HG03060 (cell line): ENCODE data around the gene SMAD6.

Experiments
- ATAC-seq: cut with Tn5 transposase; IDR thresholded peaks from one replicate; pipeline ENCODE4 v1.9.1; 2021; ENCODE audit warnings: low read depth, moderate number of reproducible peaks; ENCODE audit not compliant: unreplicated experiment

Gene SMAD6

GRCh38 chr15:66784174-66784573, 82.1 kb downstream of the SMAD6 start:
- no peak for ATAC-seq

- ATAC-seq, result no peak
These were observed 83.6 kb downstream of the SMAD6 start for GRCh38 chr15:66785637-66786036.

DNA sequence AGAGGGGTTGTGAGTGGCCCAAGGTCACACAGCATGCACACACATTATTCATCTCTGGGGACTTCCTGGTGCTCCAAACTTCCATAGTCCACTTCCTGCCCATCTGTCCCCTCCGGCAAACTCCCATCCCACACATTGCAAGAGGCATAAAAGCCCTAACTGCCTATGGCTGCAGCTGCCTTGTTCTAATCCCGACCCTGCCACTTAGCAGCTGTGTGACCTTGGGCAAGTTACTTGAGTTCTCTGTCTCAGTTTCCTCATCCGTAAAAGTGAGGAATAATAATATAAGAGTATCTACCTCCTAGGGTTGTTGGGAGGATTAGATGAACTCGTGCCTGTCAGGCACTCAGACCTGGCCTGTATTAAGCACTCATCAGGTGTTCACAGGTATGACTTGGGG, 84.2 kb downstream of the SMAD6 start:
- no peak for ATAC-seq

DNA sequence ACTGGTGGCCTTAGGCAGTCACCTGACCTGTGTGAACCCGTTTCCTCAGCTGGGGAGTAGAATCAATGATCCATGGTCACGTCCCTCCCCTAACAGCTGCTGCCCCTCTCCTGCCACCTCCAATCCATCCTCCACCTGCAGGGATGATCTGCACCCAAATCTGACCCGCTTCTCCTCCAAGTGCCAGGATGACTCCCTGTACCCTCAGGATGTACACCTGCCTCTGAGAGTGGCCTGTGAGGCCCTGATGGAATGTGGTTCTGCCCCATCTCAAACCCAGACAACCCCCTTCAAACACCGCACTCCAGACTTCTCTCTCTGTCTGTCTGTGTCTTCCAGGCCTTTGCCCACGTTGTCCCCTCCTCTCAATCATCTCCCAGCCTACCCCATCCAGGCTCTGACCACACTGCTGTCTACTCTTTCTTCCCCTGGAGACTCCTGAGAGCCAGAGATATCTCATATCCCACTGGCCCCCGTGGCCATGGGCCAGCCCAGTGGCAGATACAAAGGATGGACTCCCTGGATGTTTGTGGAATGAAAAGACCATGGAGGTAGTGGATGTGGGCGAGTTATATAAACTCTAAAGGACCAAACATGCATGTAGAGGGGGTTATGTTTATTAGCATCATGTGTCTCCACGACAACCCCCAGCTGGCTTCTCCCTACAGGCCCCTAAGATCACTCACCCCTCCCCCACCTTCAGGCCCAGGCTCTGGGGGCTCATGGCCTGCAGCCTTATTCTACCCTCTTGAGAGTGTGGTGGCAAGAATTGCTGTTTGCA, 84.9 kb downstream of the SMAD6 start:
- no peak for ATAC-seq

GRCh38 chr15:66787489-66787871, 85.4 kb downstream of the SMAD6 start:
- ATAC-seq, result no peak

DNA sequence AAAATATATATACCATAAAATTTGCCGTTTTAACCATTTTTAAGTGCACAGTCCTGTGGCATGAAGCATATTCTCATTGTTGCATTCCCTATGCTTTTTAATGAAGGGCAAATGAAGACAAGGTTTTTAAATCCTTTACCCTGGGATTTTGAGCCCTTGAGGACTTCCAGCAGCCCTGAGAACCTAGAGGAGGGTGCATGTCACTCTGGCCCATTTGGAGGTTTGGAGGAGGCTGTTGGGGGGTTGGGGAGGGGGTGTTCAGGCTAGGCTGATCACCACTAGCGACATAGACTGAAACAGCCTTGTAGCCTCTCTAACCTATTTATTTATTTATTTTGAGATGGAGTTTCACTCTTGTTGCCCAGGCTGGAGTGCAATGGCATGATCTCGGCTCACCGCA, 86.0 kb downstream of the SMAD6 start:
- ATAC-seq, result no peak

GRCh38 chr15:66789029-66790025, 87.3 kb downstream of the SMAD6 start:
- no peak for ATAC-seq

DNA sequence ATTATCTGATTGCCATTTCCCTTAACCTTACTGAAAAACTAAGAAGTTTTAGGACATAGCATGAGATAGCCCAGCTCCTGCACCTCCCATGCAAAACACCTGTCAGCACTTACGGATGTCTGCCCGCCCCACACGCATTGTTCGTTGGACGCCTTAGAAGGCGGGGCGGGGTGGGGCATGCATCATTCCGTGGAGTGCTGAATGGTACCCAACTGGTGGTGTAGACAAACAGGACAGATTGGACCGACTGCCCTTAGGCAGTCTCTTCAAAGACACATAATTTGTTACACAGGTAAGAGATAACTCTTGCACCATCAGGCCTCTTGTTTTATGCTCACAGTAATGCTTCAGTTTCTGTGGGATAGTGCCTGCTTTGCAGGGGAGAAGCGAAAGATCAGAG, 93.8 kb downstream of the SMAD6 start:
- ATAC-seq, result no peak

- ATAC-seq, result no peak
These were observed 94.3 kb downstream of the SMAD6 start for GRCh38 chr15:66796343-66796742.

- ATAC-seq, result no peak
These were observed 95.9 kb downstream of the SMAD6 start for GRCh38 chr15:66797921-66798320.

GRCh38 chr15:66798426-66799061, 96.5 kb downstream of the SMAD6 start:
- no peak for ATAC-seq

- ATAC-seq, result no peak
These were observed 97.2 kb downstream of the SMAD6 start for GRCh38 chr15:66799242-66799641.

DNA sequence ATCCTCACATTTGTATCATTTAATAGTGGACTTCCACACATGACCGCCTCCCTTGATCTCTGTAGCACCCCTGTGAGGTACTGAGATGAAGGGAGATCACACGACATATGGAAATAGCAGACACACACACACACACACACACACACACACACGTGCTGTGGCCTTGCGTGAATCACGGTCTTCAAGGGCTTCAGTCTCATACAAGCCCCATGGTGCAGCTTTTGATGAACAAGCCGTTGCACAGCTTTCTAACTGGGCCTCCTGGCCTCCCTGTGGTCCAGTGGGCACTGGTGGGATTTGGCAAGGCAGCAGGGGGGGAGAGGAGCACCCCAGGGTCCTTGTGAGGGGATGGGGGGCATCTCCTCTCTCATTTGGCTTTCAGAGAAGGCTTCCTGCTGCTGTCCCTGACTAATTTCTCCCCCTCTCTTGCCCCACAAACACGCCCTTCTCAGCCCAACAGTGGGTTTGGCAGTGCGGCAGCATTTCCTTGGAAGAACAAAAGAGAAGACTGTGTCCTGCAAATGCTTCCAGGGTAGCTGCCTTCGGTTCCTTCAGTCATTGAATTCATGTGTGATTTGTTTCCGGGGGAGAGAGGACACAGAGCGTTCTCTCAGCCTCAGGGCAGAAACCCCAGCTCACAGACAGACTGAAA, 98.7 kb downstream of the SMAD6 start:
- ATAC-seq, result no peak

- no peak for ATAC-seq
These were observed 99.2 kb downstream of the SMAD6 start for GRCh38 chr15:66801266-66801665.

- no peak for ATAC-seq
These were observed 100.3 kb downstream of the SMAD6 start for GRCh38 chr15:66802025-66803001.

DNA sequence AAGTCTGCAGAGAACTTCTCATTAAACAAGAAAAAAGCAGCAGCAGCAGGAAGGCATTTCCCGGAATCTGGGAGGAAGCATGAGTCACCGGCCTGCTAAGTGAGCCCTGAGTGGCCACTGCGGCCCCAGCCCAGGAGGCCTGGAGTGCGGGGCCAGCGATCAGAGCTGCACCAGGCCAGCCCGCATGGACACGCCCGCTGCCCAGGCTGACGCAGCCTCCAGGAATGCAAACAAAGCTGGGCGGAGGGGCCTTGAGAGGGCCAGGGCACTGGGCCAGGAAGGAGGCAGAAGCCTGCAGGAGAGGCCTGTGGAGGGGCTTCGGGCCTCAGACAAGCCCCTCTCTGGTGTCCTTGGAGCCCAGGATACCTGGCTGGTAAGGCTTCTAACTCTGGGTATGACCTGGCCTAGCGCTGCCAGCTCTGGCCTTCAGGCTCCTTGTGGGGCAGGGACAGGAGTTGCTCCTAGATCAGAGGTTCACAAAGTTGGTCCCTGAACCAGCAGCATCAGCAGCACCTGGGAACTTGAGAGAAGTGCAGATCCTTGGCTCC, 101.2 kb downstream of the SMAD6 start:
- no peak for ATAC-seq

GRCh38 chr15:66803749-66804148, 101.7 kb downstream of the SMAD6 start:
- ATAC-seq, result no peak

DNA sequence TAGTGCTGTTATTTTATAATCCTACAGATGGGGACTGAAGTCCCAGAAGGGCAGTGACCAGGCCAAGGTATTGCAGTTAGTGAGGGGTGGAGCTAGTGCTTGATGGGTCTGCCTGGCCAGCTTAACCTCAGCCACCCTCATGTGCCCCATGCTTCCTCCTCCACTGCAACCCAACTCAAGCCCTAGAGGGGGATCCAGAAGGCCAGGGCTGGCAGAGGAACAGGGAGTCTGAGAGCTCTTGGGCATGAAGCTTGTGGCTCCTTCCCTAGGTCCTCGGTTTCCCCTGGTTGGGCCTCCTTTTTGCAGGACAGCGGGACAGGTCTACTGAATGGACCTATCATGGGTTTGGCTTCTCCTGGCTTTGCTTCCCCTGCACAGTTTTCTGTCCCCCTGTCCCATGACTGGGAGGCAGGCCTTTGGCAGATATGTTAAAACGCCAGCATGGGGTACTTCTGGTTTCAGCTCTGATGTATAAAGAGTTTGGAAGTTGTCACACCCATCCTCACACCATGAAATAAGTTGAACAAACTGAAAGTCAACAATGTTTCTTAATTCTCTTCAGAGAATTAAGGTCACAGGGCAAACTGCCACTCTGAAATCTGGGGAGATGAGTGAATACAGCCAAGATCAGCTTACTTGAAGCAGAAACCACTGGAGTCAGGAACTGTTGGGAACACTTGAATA, 103.3 kb downstream of the SMAD6 start:
- ATAC-seq, result no peak
